Vagina (tissue), 2 donors: ENCODE results near the gene AMPD1. TPM values are rescaled to one million over a fixed set of nuclear protein-coding genes. Genes with fewer than 3 reads are reported as not detected.

Source experiments
- DNase-seq, 2 donors: peaks; one replicate each; pipeline ENCODE4 v3.0.0-alpha.2; 2017; ENCODE audit errors: extremely low spot score in 2 of 2
- H3K27ac ChIP-seq: fragments of 200-600 bp; sonication (generic); one replicate; pipeline ENCODE4 v1.5.1; 2019
- H3K27me3 ChIP-seq: fragments of 200-600 bp; sonication (generic); one replicate; pipeline ENCODE4 v1.5.1; 2019
- H3K36me3 ChIP-seq, 2 donors: fragments of 200-600 bp; sonication (generic); one replicate each; pipeline ENCODE4 v1.5.1; 2017 to 2019
- H3K4me1 ChIP-seq: fragments of 200-600 bp; sonication (generic); one replicate; pipeline ENCODE4 v1.5.1; 2019
- H3K4me3 ChIP-seq, 2 donors: fragments of 200-600 bp; sonication (generic); 1 replicate in 1 of 2; 2 replicates in 1 of 2; pipeline ENCODE4 v1.5.1; 2016 to 2019
- H3K9me3 ChIP-seq: fragments of 200-600 bp; sonication (generic); one replicate; pipeline ENCODE4 v1.5.1; 2019
- POLR2A ChIP-seq, 2 donors: fragments of 450-650 bp; IDR thresholded peaks; one replicate each; pipeline ENCODE4 v1.6.1; 2017; ENCODE audit warnings: antibody characterized with exemption in 2 of 2, mild to moderate bottlenecking in 2 of 2, moderate library complexity in 2 of 2
- POLR2AphosphoS5 ChIP-seq, 2 donors: sonication (generic); formaldehyde crosslinking; IDR thresholded peaks; one replicate each; pipeline ENCODE4 v1.9.0; 2017; ENCODE audit warnings: antibody characterized with exemption in 2 of 2, mild to moderate bottlenecking in 2 of 2, low read depth in 1 of 2; ENCODE audit not compliant: insufficient read depth in 1 of 2
- intact Hi-C: fragments of 100-400 bp; cut with DNase I; formaldehyde crosslinking; loops from one replicate; pipeline ENCODE4 v1.15.1; 2023
- total RNA-seq: library from RNA; depleted of rRNA; stranded (reverse); fragments of >200 nt; gene quantifications from one replicate; pipeline ENCODE4 v1.2.3, GENCODE V29; 2016
- TF ChIP-seq, protein P1 (sequence below), 3 experiments: fragments of 450-650 bp in 2 of 3; fragments of 200-600 bp in 1 of 3; sonication (generic) in 1 of 3; IDR thresholded peaks; one replicate each; pipeline ENCODE4 v1.5.1; 2017 to 2019; ENCODE audit warnings: antibody characterized with exemption in 3 of 3, mild to moderate bottlenecking in 2 of 3, moderate library complexity in 2 of 3

Gene AMPD1
- total RNA-seq, 1 donor from 2014 or later: not detected

DNA sequence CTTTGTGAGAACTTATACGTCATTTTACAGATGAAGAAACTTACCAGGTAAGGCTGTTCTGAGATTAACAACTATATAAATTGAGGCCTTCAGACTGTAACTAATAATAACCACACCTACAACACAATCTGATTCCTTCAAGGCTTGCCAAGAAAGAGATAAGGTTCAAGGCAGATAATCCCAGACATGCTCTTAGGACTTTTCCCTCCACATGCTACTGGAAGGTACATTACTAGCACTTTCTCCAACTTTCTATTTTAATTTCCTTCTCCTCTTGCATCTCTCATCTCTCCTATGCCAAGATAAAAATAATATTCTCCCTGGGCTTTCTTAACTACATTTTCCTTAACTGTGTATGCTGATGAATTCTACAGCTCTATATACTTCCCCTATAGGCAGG is 40.1 kb upstream of the AMPD1 start:
- TF ChIP-seq POLR2AphosphoS5 (IDR thresholded peaks at IDR 0.05; ENCODE audit: insufficient read depth in 1 of 2, low read depth in 1 of 2) (no peak), POLR2A (IDR thresholded peaks at IDR 0.05) (no peak)
- TF ChIP-seq, protein P1, sequence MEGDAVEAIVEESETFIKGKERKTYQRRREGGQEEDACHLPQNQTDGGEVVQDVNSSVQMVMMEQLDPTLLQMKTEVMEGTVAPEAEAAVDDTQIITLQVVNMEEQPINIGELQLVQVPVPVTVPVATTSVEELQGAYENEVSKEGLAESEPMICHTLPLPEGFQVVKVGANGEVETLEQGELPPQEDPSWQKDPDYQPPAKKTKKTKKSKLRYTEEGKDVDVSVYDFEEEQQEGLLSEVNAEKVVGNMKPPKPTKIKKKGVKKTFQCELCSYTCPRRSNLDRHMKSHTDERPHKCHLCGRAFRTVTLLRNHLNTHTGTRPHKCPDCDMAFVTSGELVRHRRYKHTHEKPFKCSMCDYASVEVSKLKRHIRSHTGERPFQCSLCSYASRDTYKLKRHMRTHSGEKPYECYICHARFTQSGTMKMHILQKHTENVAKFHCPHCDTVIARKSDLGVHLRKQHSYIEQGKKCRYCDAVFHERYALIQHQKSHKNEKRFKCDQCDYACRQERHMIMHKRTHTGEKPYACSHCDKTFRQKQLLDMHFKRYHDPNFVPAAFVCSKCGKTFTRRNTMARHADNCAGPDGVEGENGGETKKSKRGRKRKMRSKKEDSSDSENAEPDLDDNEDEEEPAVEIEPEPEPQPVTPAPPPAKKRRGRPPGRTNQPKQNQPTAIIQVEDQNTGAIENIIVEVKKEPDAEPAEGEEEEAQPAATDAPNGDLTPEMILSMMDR (IDR thresholded peaks at IDR 0.05): no peak
- H3K27ac ChIP-seq: no peak overlapping the region
- no peak for DNase-seq

DNA sequence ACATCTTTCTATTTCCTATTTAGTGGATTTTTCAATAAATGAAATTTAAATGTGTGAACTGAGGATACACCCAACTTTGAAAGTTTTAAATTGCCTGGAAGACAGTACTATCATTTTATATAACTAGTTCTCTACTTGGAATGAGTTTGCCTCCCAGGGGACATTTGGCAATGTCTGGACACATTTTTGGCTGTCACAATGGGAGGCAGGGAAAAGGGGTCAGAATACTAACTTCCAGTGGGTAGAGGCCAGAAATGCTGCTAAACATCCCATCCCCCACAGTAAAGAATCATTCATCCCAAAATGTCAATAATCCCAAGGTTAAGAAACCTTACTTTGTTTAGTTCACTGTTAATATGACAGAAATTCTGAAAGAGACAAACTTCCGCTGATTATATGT is 34.4 kb upstream of the AMPD1 start:
- no peaks in the 10 kb centered on the region for H3K4me1 ChIP-seq
- no peaks in the 10 kb centered on the region for H3K9me3 ChIP-seq
- H3K27ac ChIP-seq: no peak overlapping the region
- peaks cover 0 to 89% of the 10 kb centered on the region in 2 donors for H3K36me3 ChIP-seq
- intact Hi-C loops: no loop called here
- DNase-seq: no peak
- H3K4me3 ChIP-seq: no peak overlapping the region
- TF ChIP-seq, protein P1 (IDR thresholded peaks at IDR 0.05): no peak
- TF ChIP-seq POLR2A (IDR thresholded peaks at IDR 0.05) (no peak), POLR2AphosphoS5 (IDR thresholded peaks at IDR 0.05; ENCODE audit: insufficient read depth in 1 of 2, low read depth in 1 of 2) (no peak)
- H3K27me3 ChIP-seq: no peaks in the 10 kb centered on the region

More for the DNA sequence above, 40.1 kb upstream of the AMPD1 start:
- intact Hi-C loops: no loop called here
- Histone ChIP-seq H3K4me3 (no peak overlapping the region), H3K36me3 (peaks cover 0 to 81% of the 10 kb centered on the region in 2 donors), H3K9me3 (no peaks in the 10 kb centered on the region), H3K27me3 (no peaks in the 10 kb centered on the region), H3K4me1 (no peaks in the 10 kb centered on the region)

DNA sequence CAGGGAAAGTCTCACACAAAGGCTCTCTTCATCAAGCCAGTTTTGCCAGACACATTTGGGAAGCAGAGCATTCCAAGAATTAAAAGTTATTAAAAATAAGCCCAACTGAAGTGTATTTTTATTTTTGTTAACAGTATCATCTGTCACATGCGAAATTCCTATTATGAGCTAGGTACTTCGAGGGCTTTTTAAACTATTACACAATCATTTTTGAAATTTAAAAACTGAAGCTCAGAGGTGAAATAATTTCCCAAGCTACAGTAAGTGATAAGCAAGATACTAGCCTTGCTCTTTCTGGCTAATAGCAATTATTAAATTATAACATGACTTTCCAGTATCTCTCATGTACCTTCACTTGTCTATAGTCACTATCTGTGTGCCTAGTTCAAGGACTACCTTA is 33.2 kb upstream of the AMPD1 start:
- no peaks in the 10 kb centered on the region for H3K9me3 ChIP-seq
- H3K27ac ChIP-seq: no peak overlapping the region
- TF ChIP-seq POLR2A (IDR thresholded peaks at IDR 0.05) (no peak), POLR2AphosphoS5 (IDR thresholded peaks at IDR 0.05; ENCODE audit: insufficient read depth in 1 of 2, low read depth in 1 of 2) (no peak)
- TF ChIP-seq, protein P1 (IDR thresholded peaks at IDR 0.05): no peak
- H3K27me3 ChIP-seq: no peaks in the 10 kb centered on the region
- H3K36me3 ChIP-seq: peaks cover 0 to 88% of the 10 kb centered on the region in 2 donors
- no peak overlapping the region for H3K4me3 ChIP-seq
- H3K4me1 ChIP-seq: no peaks in the 10 kb centered on the region
- intact Hi-C loops: no loop called here
- DNase-seq: no peak

DNA sequence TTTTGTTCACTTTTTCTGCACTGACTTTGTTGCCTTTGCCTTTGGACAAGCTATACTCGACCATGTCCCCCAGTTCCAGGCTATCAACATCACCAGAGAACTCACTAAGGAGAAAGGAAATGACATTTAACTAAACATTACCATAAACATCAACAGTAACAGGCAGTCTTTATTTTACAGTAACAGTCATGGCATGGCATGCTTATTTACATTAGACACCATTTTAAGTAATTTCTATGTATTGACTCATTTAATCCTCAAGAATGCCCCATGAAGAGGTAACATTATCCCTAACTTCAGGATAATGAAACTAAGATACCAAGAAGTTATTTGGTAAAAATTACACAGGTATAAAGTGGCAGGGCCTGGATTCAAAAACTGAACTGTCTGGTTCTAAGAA is 29.9 kb upstream of the AMPD1 start:
- Histone ChIP-seq H3K27me3 (no peaks in the 10 kb centered on the region), H3K36me3 (peaks cover 0 to 94% of the 10 kb centered on the region in 2 donors)
- intact Hi-C loops: no loop called here

DNA sequence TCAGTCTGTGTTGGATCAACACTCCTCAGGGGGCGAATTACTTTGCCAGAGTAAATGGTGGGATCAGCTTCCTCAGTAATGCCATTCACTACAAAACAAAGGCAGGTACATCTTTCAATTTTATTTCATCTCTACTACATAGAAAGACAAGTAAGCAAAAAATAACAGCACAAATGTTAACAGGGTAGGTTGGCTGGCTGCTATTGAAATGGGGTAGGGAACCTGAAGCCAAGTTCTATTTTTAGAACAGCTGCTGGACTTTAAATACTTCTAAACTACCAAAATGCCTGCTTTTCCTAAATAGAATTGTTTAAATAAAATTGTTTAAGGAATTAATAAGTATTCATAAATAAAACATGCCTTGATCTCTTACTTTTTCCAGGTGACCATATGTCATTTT is 28.6 kb upstream of the AMPD1 start:
- Histone ChIP-seq H3K27ac (no peak overlapping the region), H3K9me3 (no peaks in the 10 kb centered on the region), H3K4me3 (no peak overlapping the region), H3K27me3 (no peaks in the 10 kb centered on the region), H3K4me1 (no peaks in the 10 kb centered on the region), H3K36me3 (peaks cover 0 to 96% of the 10 kb centered on the region in 2 donors)
- intact Hi-C loops: no loop called here
- TF ChIP-seq POLR2AphosphoS5 (IDR thresholded peaks at IDR 0.05; ENCODE audit: insufficient read depth in 1 of 2, low read depth in 1 of 2): no peak
- TF ChIP-seq POLR2A (IDR thresholded peaks at IDR 0.05): no peak
- TF ChIP-seq, protein P1 (IDR thresholded peaks at IDR 0.05): no peak
- no peak for DNase-seq

More for the DNA sequence above, 29.9 kb upstream of the AMPD1 start:
- no peak overlapping the region for H3K27ac ChIP-seq
- H3K4me1 ChIP-seq: no peaks in the 10 kb centered on the region
- no peak for DNase-seq
- H3K9me3 ChIP-seq: no peaks in the 10 kb centered on the region
- TF ChIP-seq POLR2AphosphoS5 (IDR thresholded peaks at IDR 0.05; ENCODE audit: insufficient read depth in 1 of 2, low read depth in 1 of 2) (no peak), POLR2A (IDR thresholded peaks at IDR 0.05) (no peak)
- TF ChIP-seq, protein P1 (IDR thresholded peaks at IDR 0.05): no peak
- no peak overlapping the region for H3K4me3 ChIP-seq
